ENCODE measurements around the gene RPL15. TPM values are rescaled to one million over a fixed set of nuclear protein-coding genes. Genes with fewer than 3 reads are reported as not detected.

Gene RPL15
- total and polyA plus RNA-seq, 10 of the 15 experiments (the other 5 are each of a cell fraction or from before 2014, with no cell fraction given): 2,885 to 10,761 (median 4,017) TPM

DNA sequence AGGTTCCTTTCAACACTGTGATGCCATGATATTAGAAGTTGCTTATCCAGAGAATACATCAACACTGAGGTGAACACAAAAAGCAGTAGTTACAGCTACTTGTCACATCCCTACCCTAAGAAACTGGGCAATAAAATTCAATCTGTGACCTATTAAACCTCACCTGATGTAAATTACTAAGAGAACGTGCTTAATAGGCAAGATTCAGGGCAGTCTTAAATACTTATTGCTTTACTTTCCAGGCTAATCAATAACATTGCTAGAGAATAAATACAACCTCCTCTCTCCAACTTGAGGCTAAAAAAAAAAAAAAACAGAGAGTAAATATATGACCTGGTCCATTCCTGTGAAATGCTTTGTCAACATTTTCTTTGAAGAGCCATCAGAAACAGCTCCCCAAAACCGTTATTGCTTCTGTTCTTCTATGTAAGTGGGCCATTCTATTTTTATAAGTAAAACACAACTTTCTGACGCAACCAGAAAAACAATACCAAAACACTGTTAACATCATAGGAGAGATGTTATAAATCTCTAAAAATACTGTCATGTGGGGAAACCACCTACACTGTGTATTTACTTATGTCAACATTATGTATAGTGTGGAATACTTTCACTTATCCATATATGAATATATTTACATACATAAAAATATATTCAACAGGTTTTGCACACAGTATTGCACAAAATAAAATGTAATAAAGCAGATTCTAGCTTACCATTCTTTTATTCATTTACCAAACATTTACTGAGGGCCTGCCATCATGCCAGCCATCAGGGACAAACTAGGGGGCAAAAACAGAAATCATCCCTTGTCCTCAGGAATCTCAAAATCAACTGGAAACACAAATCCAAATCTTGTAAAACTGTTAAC is 2.8 kb upstream of the RPL15 start (continued):
- TF ChIP-seq, protein P1, sequence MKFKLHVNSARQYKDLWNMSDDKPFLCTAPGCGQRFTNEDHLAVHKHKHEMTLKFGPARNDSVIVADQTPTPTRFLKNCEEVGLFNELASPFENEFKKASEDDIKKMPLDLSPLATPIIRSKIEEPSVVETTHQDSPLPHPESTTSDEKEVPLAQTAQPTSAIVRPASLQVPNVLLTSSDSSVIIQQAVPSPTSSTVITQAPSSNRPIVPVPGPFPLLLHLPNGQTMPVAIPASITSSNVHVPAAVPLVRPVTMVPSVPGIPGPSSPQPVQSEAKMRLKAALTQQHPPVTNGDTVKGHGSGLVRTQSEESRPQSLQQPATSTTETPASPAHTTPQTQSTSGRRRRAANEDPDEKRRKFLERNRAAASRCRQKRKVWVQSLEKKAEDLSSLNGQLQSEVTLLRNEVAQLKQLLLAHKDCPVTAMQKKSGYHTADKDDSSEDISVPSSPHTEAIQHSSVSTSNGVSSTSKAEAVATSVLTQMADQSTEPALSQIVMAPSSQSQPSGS (IDR thresholded peaks at IDR 0.05; ENCODE audit: low read length): peak; percentile 20; the same call in 1 of the 2 replicates
- TF ChIP-seq FOS (IDR thresholded peaks at IDR 0.05; ENCODE audit: borderline replicate concordance, extremely low read depth, insufficient read length) (no peak), TCF7 (IDR thresholded peaks at IDR 0.05; ENCODE audit: borderline replicate concordance) (0 out of 2 replicates have a peak, but pooled peaks have one; percentile 5), EED (IDR thresholded peaks at IDR 0.05; ENCODE audit: low read depth) (no peak), ATF7 (IDR thresholded peaks at IDR 0.05; ENCODE audit: low read depth) (peak; percentile 46; the same call in 1 of the 2 replicates), RFX5 (IDR thresholded peaks at IDR 0.05; ENCODE audit: low read depth, low read length) (no peak), RUNX3 (IDR thresholded peaks at IDR 0.05; ENCODE audit: low read length) (peak; percentile 17; the same call in 1 of the 2 replicates), NFIC (IDR thresholded peaks at IDR 0.05; ENCODE audit: low read depth, low read length) (peak; percentile 58; the same call in 1 of the 2 replicates), CREB1 (IDR thresholded peaks at IDR 0.05; ENCODE audit: low read depth) (peak; percentile 79), KLF5 (IDR thresholded peaks at IDR 0.05; ENCODE audit: partially characterized antibody) (no peak)
- TF ChIP-seq, protein P2, sequence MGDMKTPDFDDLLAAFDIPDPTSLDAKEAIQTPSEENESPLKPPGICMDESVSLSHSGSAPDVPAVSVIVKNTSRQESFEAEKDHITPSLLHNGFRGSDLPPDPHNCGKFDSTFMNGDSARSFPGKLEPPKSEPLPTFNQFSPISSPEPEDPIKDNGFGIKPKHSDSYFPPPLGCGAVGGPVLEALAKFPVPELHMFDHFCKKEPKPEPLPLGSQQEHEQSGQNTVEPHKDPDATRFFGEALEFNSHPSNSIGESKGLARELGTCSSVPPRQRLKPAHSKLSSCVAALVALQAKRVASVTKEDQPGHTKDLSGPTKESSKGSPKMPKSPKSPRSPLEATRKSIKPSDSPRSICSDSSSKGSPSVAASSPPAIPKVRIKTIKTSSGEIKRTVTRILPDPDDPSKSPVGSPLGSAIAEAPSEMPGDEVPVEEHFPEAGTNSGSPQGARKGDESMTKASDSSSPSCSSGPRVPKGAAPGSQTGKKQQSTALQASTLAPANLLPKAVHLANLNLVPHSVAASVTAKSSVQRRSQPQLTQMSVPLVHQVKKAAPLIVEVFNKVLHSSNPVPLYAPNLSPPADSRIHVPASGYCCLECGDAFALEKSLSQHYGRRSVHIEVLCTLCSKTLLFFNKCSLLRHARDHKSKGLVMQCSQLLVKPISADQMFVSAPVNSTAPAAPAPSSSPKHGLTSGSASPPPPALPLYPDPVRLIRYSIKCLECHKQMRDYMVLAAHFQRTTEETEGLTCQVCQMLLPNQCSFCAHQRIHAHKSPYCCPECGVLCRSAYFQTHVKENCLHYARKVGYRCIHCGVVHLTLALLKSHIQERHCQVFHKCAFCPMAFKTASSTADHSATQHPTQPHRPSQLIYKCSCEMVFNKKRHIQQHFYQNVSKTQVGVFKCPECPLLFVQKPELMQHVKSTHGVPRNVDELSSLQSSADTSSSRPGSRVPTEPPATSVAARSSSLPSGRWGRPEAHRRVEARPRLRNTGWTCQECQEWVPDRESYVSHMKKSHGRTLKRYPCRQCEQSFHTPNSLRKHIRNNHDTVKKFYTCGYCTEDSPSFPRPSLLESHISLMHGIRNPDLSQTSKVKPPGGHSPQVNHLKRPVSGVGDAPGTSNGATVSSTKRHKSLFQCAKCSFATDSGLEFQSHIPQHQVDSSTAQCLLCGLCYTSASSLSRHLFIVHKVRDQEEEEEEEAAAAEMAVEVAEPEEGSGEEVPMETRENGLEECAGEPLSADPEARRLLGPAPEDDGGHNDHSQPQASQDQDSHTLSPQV (IDR thresholded peaks at IDR 0.05): no peak
- TF ChIP-seq, protein P3, sequence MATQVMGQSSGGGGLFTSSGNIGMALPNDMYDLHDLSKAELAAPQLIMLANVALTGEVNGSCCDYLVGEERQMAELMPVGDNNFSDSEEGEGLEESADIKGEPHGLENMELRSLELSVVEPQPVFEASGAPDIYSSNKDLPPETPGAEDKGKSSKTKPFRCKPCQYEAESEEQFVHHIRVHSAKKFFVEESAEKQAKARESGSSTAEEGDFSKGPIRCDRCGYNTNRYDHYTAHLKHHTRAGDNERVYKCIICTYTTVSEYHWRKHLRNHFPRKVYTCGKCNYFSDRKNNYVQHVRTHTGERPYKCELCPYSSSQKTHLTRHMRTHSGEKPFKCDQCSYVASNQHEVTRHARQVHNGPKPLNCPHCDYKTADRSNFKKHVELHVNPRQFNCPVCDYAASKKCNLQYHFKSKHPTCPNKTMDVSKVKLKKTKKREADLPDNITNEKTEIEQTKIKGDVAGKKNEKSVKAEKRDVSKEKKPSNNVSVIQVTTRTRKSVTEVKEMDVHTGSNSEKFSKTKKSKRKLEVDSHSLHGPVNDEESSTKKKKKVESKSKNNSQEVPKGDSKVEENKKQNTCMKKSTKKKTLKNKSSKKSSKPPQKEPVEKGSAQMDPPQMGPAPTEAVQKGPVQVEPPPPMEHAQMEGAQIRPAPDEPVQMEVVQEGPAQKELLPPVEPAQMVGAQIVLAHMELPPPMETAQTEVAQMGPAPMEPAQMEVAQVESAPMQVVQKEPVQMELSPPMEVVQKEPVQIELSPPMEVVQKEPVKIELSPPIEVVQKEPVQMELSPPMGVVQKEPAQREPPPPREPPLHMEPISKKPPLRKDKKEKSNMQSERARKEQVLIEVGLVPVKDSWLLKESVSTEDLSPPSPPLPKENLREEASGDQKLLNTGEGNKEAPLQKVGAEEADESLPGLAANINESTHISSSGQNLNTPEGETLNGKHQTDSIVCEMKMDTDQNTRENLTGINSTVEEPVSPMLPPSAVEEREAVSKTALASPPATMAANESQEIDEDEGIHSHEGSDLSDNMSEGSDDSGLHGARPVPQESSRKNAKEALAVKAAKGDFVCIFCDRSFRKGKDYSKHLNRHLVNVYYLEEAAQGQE (IDR thresholded peaks at IDR 0.05; ENCODE audit: low read depth, low read length): no peak
- TF ChIP-seq, protein P4, sequence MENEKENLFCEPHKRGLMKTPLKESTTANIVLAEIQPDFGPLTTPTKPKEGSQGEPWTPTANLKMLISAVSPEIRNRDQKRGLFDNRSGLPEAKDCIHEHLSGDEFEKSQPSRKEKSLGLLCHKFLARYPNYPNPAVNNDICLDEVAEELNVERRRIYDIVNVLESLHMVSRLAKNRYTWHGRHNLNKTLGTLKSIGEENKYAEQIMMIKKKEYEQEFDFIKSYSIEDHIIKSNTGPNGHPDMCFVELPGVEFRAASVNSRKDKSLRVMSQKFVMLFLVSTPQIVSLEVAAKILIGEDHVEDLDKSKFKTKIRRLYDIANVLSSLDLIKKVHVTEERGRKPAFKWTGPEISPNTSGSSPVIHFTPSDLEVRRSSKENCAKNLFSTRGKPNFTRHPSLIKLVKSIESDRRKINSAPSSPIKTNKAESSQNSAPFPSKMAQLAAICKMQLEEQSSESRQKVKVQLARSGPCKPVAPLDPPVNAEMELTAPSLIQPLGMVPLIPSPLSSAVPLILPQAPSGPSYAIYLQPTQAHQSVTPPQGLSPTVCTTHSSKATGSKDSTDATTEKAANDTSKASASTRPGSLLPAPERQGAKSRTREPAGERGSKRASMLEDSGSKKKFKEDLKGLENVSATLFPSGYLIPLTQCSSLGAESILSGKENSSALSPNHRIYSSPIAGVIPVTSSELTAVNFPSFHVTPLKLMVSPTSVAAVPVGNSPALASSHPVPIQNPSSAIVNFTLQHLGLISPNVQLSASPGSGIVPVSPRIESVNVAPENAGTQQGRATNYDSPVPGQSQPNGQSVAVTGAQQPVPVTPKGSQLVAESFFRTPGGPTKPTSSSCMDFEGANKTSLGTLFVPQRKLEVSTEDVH (IDR thresholded peaks at IDR 0.05; ENCODE audit: low read depth, partially characterized antibody): no peak
